ENCODE data around the gene FAM124B.
A peak's percentile ranks its signal among the peaks of the same experiment; 100 is the strongest.

The FAM124B gene

GRCh38 chr2:224413381-224413780 is 11.5 kb upstream of the FAM124B start:
- Histone ChIP-seq H3K14ac (ENCODE audit: low read length) (no peak overlapping the region), H3K4me1 (ENCODE audit: control insufficient read depth in 1 of 2, insufficient read depth in 2 of 2, low read length in 2 of 2) (peaks cover 4% of the 10 kb centered on the region in 2 experiments), H2BK120ac (ENCODE audit: insufficient read depth, low read length, poor library complexity) (no peak overlapping the region), H4K12ac (ENCODE audit: low read depth, low read length) (no peak overlapping the region), H2AFZ (ENCODE audit: insufficient read depth, low read length, poor library complexity) (no peak overlapping the region), H4K91ac (ENCODE audit: low read depth, low read length) (no peak overlapping the region), H3K27me3 (ENCODE audit: insufficient read depth, low read length) (no peaks in the 10 kb centered on the region), H3K4me2 (ENCODE audit: low read length) (no peak overlapping the region), H2BK5ac (ENCODE audit: low read depth, low read length, poor library complexity) (no peak overlapping the region), H3K27ac (ENCODE audit: low read depth, low read length) (no peak overlapping the region), H2BK12ac (ENCODE audit: low read length) (no peak overlapping the region), H3K79me2 (ENCODE audit: control insufficient read depth, insufficient read depth, low read length, poor library complexity) (no peaks in the 10 kb centered on the region), H3K4ac (ENCODE audit: low read depth, low read length) (no peak overlapping the region), H3K4me3 (ENCODE audit: low read depth, low read length) (no peak overlapping the region), H4K8ac (ENCODE audit: low read depth, low read length) (no peak overlapping the region), H3K79me1 (ENCODE audit: low read length) (no peaks in the 10 kb centered on the region), H3K9me3 (ENCODE audit: insufficient read depth, low read depth, low read length) (no peaks in the 10 kb centered on the region), H3K23ac (ENCODE audit: low read length) (no peak overlapping the region), H3K36me3 (ENCODE audit: control insufficient read depth in 1 of 2, insufficient read depth in 2 of 2, low read length in 2 of 2) (no peaks in the 10 kb centered on the region), H2AK5ac (ENCODE audit: low read length) (no peak overlapping the region), H3K18ac (ENCODE audit: low read length) (no peak overlapping the region), H3K9ac (ENCODE audit: low read length) (no peak overlapping the region)
- WGBS (ENCODE audit: extremely low coverage, insufficient coverage, insufficient read length) = no CpG with 5 or more reads among the region's 2 CpGs
- DNase-seq = no peak

GRCh38 chr2:224412141-224413015 is 10.5 kb upstream of the FAM124B start:
- H4K91ac ChIP-seq (ENCODE audit: low read depth, low read length) = no peak overlapping the region
- H3K14ac ChIP-seq (ENCODE audit: low read length) = no peak overlapping the region
- no peak overlapping the region for H2BK12ac ChIP-seq (ENCODE audit: low read length)
- no peaks in the 10 kb centered on the region for H3K79me1 ChIP-seq (ENCODE audit: low read length)
- H2AFZ ChIP-seq (ENCODE audit: insufficient read depth, low read length, poor library complexity) = no peak overlapping the region
- H2AK5ac ChIP-seq (ENCODE audit: low read length) = no peak overlapping the region
- H4K8ac ChIP-seq (ENCODE audit: low read depth, low read length) = no peak overlapping the region
- no peak overlapping the region for H3K18ac ChIP-seq (ENCODE audit: low read length)
- H3K27ac ChIP-seq (ENCODE audit: low read depth, low read length) = no peak overlapping the region
- H3K23ac ChIP-seq (ENCODE audit: low read length) = no peak overlapping the region
- no peaks in the 10 kb centered on the region for H3K27me3 ChIP-seq (ENCODE audit: insufficient read depth, low read length)
- no peak overlapping the region for H2BK120ac ChIP-seq (ENCODE audit: insufficient read depth, low read length, poor library complexity)
- peak in 1 of 2 donors; percentile 34 for DNase-seq
- H3K9me3 ChIP-seq (ENCODE audit: insufficient read depth, low read depth, low read length) = no peaks in the 10 kb centered on the region
- no peak overlapping the region for H3K4ac ChIP-seq (ENCODE audit: low read depth, low read length)
- no peaks in the 10 kb centered on the region for H3K36me3 ChIP-seq (ENCODE audit: control insufficient read depth in 1 of 2, insufficient read depth in 2 of 2, low read length in 2 of 2)
- H2BK5ac ChIP-seq (ENCODE audit: low read depth, low read length, poor library complexity) = no peak overlapping the region
- no CpG with 5 or more reads among the region's 18 CpGs for WGBS (ENCODE audit: extremely low coverage, insufficient coverage, insufficient read length)
- peaks cover 2 to 4% of the 10 kb centered on the region in 2 experiments for H3K4me1 ChIP-seq (ENCODE audit: control insufficient read depth in 1 of 2, insufficient read depth in 2 of 2, low read length in 2 of 2)
- H3K4me3 ChIP-seq (ENCODE audit: low read depth, low read length) = no peak overlapping the region
- H3K79me2 ChIP-seq (ENCODE audit: control insufficient read depth, insufficient read depth, low read length, poor library complexity) = no peaks in the 10 kb centered on the region
- no peak overlapping the region for H4K12ac ChIP-seq (ENCODE audit: low read depth, low read length)
- no peak overlapping the region for H3K9ac ChIP-seq (ENCODE audit: low read length)
- H3K4me2 ChIP-seq (ENCODE audit: low read length) = no peak overlapping the region

- H3K4me2 ChIP-seq (ENCODE audit: low read length) = no peak overlapping the region
- no peak overlapping the region for H3K27ac ChIP-seq (ENCODE audit: low read depth, low read length)
- H3K36me3 ChIP-seq (ENCODE audit: control insufficient read depth in 1 of 2, insufficient read depth in 2 of 2, low read length in 2 of 2) = no peaks in the 10 kb centered on the region
- H4K8ac ChIP-seq (ENCODE audit: low read depth, low read length) = no peak overlapping the region
- no peak overlapping the region for H2BK5ac ChIP-seq (ENCODE audit: low read depth, low read length, poor library complexity)
- no peaks in the 10 kb centered on the region for H3K79me1 ChIP-seq (ENCODE audit: low read length)
- H3K14ac ChIP-seq (ENCODE audit: low read length) = no peak overlapping the region
- H4K91ac ChIP-seq (ENCODE audit: low read depth, low read length) = no peak overlapping the region
- no peak overlapping the region for H2AK5ac ChIP-seq (ENCODE audit: low read length)
- H4K12ac ChIP-seq (ENCODE audit: low read depth, low read length) = no peak overlapping the region
- no peak overlapping the region for H2BK120ac ChIP-seq (ENCODE audit: insufficient read depth, low read length, poor library complexity)
- H3K18ac ChIP-seq (ENCODE audit: low read length) = no peak overlapping the region
- no peak overlapping the region for H2BK12ac ChIP-seq (ENCODE audit: low read length)
- H3K27me3 ChIP-seq (ENCODE audit: insufficient read depth, low read length) = no peaks in the 10 kb centered on the region
- no peak overlapping the region for H3K9ac ChIP-seq (ENCODE audit: low read length)
- no peak overlapping the region for H3K4me3 ChIP-seq (ENCODE audit: low read depth, low read length)
- H3K79me2 ChIP-seq (ENCODE audit: control insufficient read depth, insufficient read depth, low read length, poor library complexity) = no peaks in the 10 kb centered on the region
- no peak overlapping the region for H3K23ac ChIP-seq (ENCODE audit: low read length)
- no peak overlapping the region for H3K4ac ChIP-seq (ENCODE audit: low read depth, low read length)
- H3K9me3 ChIP-seq (ENCODE audit: insufficient read depth, low read depth, low read length) = no peaks in the 10 kb centered on the region
- WGBS (ENCODE audit: extremely low coverage, insufficient coverage, insufficient read length) = no CpG with 5 or more reads among the region's 3 CpGs
- no peak overlapping the region for H2AFZ ChIP-seq (ENCODE audit: insufficient read depth, low read length, poor library complexity)
- peak in 1 of 2 donors; percentile 33 for DNase-seq
- H3K4me1 ChIP-seq (ENCODE audit: control insufficient read depth in 1 of 2, insufficient read depth in 2 of 2, low read length in 2 of 2) = no peaks in the 10 kb centered on the region
These were observed 9.1 kb upstream of the FAM124B start for GRCh38 chr2:224410946-224411561.

- Histone ChIP-seq H2AFZ (ENCODE audit: insufficient read depth, low read length, poor library complexity) (no peak overlapping the region), H3K27ac (ENCODE audit: low read depth, low read length) (no peak overlapping the region), H3K4me2 (ENCODE audit: low read length) (no peak overlapping the region), H2AK5ac (ENCODE audit: low read length) (no peak overlapping the region), H3K23ac (ENCODE audit: low read length) (no peak overlapping the region), H2BK12ac (ENCODE audit: low read length) (no peak overlapping the region), H3K79me2 (ENCODE audit: control insufficient read depth, insufficient read depth, low read length, poor library complexity) (no peaks in the 10 kb centered on the region), H3K4me1 (ENCODE audit: control insufficient read depth in 1 of 2, insufficient read depth in 2 of 2, low read length in 2 of 2) (no peaks in the 10 kb centered on the region), H3K27me3 (ENCODE audit: insufficient read depth, low read length) (no peaks in the 10 kb centered on the region), H2BK120ac (ENCODE audit: insufficient read depth, low read length, poor library complexity) (no peak overlapping the region), H3K9ac (ENCODE audit: low read length) (no peak overlapping the region), H4K8ac (ENCODE audit: low read depth, low read length) (no peak overlapping the region), H4K12ac (ENCODE audit: low read depth, low read length) (no peak overlapping the region), H3K9me3 (ENCODE audit: insufficient read depth, low read depth, low read length) (peaks cover 4% of the 10 kb centered on the region), H3K14ac (ENCODE audit: low read length) (no peak overlapping the region), H3K4ac (ENCODE audit: low read depth, low read length) (no peak overlapping the region), H4K91ac (ENCODE audit: low read depth, low read length) (no peak overlapping the region), H3K79me1 (ENCODE audit: low read length) (no peaks in the 10 kb centered on the region), H3K18ac (ENCODE audit: low read length) (no peak overlapping the region), H3K4me3 (ENCODE audit: low read depth, low read length) (no peak overlapping the region), H2BK5ac (ENCODE audit: low read depth, low read length, poor library complexity) (no peak overlapping the region), H3K36me3 (ENCODE audit: control insufficient read depth in 1 of 2, insufficient read depth in 2 of 2, low read length in 2 of 2) (no peaks in the 10 kb centered on the region)
- no CpG with 5 or more reads among the region's 2 CpGs for WGBS (ENCODE audit: extremely low coverage, insufficient coverage, insufficient read length)
- DNase-seq = no peak
These were observed 6.8 kb upstream of the FAM124B start for GRCh38 chr2:224408676-224409075.

Measured in trophoblast cell (in vitro differentiated cells and primary cell).